ENCODE data around the gene TMEM179. TPM values are rescaled to one million over a fixed set of nuclear protein-coding genes. Genes with fewer than 3 reads are reported as not detected.

Gene TMEM179
- total RNA-seq, 4 donors from 2014 or later = not detected

GRCh38 chr14:104546591-104547309 is 57.8 kb downstream of the TMEM179 start:
- TF ChIP-seq, protein P1, sequence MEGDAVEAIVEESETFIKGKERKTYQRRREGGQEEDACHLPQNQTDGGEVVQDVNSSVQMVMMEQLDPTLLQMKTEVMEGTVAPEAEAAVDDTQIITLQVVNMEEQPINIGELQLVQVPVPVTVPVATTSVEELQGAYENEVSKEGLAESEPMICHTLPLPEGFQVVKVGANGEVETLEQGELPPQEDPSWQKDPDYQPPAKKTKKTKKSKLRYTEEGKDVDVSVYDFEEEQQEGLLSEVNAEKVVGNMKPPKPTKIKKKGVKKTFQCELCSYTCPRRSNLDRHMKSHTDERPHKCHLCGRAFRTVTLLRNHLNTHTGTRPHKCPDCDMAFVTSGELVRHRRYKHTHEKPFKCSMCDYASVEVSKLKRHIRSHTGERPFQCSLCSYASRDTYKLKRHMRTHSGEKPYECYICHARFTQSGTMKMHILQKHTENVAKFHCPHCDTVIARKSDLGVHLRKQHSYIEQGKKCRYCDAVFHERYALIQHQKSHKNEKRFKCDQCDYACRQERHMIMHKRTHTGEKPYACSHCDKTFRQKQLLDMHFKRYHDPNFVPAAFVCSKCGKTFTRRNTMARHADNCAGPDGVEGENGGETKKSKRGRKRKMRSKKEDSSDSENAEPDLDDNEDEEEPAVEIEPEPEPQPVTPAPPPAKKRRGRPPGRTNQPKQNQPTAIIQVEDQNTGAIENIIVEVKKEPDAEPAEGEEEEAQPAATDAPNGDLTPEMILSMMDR (IDR thresholded peaks at IDR 0.05; ENCODE audit: low read depth) = no peak

DNA sequence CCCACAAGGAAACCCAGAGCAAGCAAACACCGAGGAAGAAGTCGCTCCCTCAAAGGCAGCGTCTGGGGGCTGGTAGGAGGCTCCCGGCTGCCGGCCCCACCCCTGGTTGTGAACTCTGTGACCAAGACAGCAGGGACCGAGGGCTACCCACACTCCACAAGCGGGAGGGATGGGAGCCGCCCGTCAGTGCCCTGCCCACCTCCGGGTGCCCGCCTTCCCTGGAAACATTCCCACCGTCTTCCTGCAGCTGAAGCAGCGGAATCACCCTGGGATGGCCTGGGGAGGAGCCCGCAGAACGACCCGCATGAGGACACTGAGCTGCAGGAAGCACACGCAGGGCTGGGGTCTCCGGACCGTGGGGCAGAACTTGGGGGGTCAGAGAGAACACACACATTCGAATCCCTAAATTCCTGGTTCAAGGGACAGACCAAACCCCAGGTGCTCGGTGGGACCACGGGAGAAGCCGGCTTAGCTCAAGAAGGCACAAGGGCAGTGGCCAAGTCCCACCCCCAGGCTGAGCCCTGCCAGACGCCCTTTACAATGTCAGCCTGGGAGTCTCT is 58.5 kb downstream of the TMEM179 start:
- TF ChIP-seq, protein P1 (IDR thresholded peaks at IDR 0.05; ENCODE audit: low read depth) = no peak

DNA sequence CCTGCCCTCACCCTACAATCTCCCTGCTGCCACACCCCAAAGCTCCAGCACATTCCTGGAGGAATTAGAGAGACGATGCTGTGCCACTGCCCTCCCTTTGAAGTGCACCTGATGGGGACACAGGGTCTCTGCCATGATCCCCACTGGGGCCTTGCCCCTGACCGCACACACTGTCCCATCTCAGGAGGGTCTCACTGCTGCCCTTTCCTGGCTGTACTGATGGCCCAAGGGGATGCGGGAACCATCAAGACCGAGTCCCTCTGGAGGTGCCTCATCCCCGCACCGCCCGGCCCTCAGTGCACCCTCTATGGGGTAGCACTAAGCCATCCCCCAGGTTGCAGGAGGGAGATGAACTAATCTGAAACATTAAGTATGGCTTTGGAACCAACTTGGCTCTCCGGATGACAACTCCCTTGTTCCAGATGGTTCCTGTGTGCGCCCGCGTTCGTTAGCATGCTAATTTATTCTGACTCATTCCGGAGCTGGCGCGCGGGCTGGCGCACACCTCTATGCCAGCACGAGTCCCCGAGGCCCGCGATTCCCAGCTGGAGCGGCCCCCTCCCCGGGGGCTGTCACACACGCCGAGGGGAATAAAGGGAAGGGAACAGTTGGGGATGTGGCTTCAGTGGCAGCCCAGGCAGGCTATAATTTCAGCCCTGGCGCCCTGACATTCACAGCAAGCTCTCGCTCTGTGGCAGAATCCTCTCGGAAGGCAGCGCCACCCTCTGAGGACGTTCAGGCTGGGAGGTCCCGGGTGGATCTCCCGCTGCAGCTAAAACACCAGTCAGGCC is 59.2 kb downstream of the TMEM179 start:
- TF ChIP-seq, protein P1 (IDR thresholded peaks at IDR 0.05; ENCODE audit: low read depth) = no peak

DNA sequence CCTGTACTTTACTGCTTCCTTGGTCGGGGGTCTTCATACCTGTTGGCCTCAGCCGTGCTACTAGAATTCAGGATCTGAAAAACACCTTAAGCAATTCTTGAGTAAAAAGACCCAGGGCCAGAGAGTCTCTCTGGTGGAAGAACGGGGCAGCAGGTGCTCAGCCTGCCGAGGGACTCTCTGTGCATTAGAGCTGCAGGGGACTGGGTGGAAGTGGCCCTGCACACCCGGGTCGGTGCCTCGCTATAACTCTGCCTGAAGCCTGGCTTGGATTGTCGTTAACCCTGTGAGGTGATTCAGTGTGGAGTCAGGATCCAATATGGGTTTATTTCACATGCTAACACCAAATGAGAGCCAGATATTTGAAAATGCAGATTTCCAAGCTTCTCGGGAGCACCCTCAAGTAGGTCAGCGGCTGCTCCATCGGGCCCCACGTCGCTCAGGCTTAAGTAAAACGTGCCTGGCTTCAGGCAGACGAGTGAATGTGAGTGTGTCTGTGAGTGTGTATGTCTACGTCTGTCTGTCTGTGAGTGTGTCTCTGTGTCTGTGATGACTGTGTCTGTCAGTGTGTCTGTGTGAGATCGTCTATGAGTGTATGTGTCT is 60.1 kb downstream of the TMEM179 start:
- TF ChIP-seq, protein P1 (IDR thresholded peaks at IDR 0.05; ENCODE audit: low read depth) = no peak

- TF ChIP-seq, protein P1 (IDR thresholded peaks at IDR 0.05; ENCODE audit: low read depth) = no peak
Observed at GRCh38 chr14:104542871-104543830, 61.4 kb downstream of the TMEM179 start.

DNA sequence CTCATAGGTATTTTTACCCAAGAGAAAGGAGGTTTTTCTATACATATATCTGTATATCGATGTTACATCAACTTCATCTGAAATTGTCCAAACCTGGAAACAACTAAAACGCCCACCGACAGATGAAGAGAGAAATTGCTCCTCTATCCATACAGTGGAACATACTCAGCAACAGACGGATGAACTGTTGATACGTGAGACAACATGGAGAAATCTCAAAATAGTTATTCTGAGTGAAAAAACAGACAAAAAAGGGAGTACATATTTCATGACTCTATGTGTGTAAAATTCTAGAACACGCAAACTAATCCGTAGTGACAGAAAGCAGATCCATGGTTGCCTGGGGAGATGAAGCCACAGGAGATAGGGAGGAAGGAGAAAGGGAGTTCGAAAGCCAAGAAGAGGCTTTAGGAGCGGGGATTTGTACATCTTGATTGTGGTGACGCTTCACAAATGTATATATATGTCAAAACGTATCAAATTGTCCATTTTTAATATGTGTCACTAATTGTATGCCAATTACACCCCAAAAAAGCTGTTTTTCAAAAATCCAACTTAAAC is 62.6 kb downstream of the TMEM179 start:
- TF ChIP-seq, protein P1 (IDR thresholded peaks at IDR 0.05; ENCODE audit: low read depth) = no peak
